ENCODE results near the gene GALNS.

Gene GALNS

DNA sequence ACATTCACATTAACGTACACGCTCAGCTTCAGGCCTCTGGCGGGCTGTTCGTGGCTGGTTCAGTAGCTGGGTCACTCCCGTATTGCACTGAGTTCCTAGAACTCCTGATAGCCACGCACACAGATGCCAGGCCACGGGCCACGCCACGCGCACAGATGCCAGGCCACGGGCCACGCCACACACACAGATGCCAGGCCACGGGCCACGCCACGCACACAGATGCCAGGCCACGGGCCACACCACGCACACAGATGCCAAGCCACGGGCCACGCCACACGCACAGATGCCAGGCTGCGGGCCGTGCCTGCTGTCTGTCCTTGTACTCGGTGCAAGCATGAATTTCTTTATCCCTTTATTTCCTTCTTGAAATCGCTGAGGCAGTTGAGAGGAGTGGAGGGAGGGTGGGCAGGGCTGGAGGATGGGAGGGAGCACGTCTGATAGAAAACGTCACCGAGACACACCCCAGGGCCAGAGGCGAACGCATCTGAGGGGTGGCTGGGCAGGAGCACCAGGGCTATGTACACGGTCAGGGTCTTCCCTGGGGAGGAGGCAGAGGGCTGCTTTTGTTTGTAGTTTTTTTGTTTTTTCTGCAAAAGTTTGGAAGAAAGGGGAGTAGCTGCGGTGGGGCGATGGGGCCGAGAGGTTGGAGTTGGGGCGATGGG lies 18.3 kb upstream of the GALNS start:
- no peak for FAIRE-seq

- FAIRE-seq: no peak
Observed at GRCh38 chr16:88872650-88873331, 16.0 kb upstream of the GALNS start.

DNA sequence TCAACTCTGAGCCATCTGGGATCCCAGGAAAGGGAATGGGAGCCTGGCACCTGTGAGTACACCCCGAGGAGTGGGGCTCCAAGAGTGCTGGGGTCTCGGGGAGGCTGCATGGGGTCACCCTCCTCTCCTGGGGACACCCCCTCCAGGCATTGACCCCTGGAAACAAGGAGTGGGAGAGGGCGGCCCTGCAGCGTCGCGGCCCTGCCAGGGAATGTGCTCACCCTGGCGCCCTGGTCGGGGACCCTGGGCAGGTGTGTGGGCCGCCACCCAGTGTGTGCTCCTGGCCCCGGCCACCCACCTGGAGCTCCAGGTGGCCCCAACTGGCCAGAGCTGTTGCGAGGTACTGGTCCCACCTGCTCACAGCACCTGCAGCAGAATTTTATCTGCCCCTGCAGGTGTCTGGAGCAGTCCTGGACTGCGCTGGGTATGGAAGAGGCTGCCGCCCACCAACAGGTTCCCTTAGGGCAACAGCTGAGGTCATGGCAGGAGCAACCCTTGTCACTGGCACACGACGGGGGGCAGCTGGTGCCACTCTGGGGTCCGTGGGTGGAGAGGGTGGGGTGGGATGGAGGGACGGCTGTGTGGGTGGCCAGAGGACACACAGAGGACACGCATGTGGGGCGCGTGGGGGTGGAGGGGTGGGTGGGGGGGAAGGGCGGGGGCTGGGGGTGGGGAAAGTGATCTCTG lies 15.1 kb upstream of the GALNS start:
- FAIRE-seq: no peak

- no peak for FAIRE-seq
Observed at GRCh38 chr16:88871349-88871702, 14.6 kb upstream of the GALNS start.

DNA sequence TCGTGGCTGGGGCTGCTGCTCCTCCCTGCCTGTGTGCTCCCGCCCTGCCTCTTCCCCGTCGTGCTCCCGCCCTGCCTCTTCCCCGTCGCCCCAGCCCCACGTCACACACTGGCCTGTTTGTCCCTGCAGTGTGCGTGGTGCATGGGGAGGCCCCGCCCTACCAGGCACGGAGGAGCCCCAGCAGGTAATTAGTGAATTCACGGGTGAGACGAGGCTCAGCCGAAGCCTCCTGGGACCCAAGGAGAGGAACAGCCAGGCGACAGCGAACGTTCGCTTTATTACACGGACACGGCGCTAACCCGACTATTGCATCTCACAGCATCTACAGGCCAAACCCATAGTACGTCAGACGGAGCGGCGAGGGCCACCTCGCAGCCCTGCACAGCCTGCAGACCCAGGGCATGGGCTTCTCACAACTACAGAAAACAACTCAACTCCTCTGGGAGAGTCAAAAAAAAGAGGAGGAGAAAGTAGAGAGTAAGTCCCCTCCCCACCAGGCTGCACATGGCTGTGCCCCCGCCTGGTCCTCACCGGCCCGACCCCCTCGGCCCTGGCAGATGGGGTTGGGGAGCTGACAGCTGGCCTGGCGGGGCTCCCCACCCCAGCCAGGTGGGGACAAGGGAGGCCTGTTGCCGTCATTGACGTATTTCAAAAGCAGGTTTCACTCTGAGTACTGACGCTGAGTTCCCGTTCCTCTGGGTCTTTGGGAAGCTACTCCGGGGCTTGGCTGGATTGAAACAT lies 14.0 kb upstream of the GALNS start:
- FAIRE-seq: no peak

DNA sequence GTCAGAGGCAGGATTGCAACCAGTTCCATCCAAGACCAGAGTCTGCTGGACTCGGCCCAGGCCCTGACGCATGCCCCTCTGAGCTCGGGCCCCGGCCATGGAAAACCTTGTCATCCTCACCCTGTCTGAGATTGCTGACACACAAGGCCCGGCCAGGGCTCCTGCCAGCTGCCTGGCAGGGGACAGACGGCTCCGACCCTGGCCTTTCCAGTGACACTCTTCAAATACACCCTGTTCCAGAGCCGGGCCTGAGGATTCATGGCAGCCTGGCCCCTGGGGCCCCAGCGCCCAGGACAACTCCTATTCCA lies 12.9 kb upstream of the GALNS start:
- FAIRE-seq: no peak

DNA sequence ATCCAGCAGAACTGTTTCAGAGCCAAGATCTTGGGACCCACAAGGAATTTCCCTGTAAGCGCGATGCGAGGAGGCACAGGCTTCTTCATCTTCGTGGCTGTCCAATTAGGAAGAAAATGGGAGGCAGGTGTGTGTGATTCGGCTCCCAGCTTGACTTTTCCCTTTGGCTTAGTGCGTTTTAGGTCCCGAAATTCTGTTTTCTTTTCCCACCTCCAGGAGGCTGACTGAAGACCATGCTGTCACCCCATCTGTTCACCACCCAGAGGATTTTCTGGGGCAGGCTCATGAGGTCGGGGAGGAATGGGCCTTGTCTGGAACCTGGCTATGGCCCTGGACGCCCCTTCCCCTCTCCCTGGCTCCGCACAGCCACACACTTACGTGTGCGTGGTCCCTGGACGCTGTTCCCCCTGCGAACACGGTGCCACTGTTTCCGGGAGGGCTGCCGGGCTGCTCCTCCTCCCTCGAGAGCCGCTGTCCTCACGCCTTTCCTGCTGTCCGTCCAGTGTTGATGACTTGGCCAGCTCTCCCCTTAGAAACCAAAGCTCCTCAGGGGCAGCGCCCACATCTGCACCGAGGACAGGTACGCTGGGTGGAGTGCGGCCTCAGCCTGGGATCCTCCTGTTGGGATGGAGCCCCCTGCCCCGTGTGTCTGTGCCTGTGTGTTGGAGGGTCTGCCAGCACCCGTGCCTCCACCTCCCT lies 12.4 kb upstream of the GALNS start:
- no peak for FAIRE-seq

- FAIRE-seq: no peak
Observed at GRCh38 chr16:88867581-88868246, 11.0 kb upstream of the GALNS start.

- no peak for FAIRE-seq
Observed at GRCh38 chr16:88866151-88866920, 9.6 kb upstream of the GALNS start, which contains the start of gene PABPN1L. PABPN1L (minus strand) TSS chr16:88866660; CDS start chr16:88866606, 54 bp downstream.

- no peak for FAIRE-seq
Observed at GRCh38 chr16:88865742-88866141, 9.0 kb upstream of the GALNS start.

DNA sequence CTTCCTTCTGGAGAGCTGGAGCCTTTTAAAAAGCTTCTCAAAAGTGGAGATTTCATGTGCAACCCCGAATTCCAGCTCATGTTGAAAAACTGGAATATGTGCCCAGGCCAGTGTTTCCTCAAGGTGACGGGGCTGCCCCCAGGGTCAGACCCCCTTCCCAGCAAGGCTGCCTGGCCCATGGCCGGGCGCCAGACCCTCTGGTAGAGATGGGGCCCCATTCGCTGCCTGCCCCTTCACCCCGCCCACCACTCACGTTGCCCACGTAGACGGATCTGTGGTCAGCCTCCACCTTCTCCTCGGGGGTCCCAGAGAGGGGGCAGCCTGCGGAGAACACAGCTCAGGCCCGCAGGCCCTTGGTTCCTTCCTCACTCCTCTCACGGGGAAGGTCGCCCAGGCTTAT lies 8.6 kb upstream of the GALNS start:
- no peak for FAIRE-seq

GRCh38 chr16:88864521-88864920 lies 7.8 kb upstream of the GALNS start:
- FAIRE-seq: no peak

DNA sequence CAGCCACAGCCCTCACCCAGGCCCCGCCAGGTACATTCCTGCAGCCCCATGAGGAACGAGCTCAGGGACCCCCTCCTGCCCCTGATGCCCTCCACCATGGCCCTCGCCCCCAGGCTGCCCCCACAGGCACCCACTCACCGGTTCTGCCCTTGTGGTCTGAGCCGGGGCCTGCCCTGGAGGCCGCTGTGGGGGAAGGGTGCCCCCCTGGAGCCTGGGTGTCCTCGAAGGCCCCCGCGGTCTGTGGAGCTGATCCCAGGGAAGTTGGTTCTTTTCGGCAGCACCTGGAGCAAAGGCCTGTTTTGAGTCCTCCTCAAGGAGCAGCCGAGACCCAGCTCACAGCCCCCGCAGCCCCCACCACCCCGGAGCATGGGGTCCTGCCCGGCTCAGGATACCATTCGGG lies 7.4 kb upstream of the GALNS start:
- no peak for FAIRE-seq

- no peak for FAIRE-seq
Observed at GRCh38 chr16:88863426-88863825, 6.7 kb upstream of the GALNS start.

- no peak for FAIRE-seq
Observed at GRCh38 chr16:88862968-88863367, 6.2 kb upstream of the GALNS start.

- no peak for FAIRE-seq
Observed at GRCh38 chr16:88861359-88861758, 4.6 kb upstream of the GALNS start.

DNA sequence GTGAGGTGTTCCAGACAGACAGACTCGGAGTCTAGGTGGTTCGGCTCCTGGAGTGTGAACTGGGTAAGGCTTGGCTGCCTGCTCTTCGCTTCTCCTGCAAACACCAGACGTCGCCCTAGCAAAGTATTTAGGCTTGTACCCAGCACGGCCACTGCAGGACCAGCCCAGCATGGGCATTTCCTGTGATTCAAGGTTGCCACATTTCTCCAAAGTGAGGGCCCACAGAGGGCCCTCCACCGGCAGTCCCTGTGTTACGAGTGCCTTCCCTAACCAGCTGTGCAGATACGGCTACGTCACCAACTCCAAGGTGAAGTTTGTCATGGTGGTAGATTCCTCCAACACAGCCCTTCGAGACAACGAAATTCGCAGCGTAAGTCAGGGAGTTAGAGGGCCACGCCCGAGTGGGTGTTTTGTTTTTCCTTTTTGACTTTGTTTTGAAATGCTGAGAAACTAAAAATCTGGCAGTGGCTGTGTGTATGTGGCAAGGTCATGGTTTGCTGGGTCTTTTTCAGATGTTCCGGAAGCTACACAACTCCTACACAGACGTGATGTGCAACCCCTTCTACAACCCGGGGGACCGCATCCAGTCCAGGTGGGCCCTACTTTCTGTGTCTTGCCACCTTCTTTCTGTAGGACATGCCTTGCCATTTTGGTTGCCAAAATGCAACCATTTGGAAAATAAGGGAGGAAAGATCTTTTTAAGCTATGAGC lies 2.8 kb upstream of the GALNS start:
- FAIRE-seq: no peak

- FAIRE-seq: no peak
Observed at GRCh38 chr16:88857728-88858339, 1.1 kb upstream of the GALNS start.

DNA sequence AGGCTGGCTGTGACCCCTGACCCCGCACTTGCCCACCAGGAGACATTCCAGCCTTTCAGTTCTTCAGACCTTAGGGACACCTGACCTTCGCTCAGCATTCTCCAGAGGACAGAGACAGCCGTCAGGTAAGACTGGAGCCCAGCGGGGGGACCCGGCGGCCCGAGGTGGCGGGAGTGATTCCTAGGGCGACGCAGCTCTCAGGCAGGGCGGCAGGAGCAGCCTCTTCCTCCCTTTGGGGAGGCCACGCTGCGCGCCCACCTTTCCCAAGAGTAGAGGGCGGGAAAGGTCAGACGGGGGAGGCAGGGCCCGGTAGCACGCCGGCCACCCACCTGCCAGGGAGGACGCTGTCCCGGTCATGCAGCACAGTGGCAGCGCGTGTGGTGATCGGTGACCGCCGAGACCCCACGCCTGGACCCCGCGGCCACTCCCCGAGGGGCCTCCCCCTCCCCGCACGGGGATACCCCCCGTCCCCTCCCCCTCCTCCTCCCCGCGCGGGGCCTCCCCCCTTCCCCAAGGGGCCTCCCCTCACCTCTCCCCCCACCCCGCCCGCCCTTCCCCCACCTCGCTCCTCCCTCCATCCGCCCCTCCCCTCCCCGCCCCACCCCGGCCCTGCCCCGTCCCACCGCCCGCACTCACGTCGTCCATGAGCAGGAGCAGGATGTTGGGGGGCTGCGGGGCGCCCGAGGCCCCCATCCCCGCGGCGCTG lies 472 bp downstream of the GALNS start:
- FAIRE-seq: no peak

DNA sequence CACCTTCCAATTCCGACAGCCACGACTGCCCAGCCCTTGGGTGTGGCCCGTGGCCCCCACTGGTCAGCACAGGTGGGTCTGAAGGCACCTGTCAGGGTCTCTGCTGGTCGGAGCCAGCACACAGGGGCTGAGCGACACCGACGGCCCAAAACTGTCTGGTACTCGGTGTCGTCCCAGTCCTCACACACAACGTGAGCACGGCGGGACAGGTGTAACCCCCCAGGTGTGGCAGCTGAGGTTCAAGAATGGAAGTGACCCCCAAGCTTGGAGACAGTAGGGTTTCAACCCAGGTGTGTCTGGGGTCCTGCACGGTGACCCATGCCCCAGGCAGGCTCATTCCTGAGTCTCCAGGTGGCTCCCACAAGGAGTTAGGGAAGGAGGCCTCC lies 1.0 kb downstream of the GALNS start:
- no peak for FAIRE-seq

Data from islet of Langerhans (tissue), 1 donor.